Measurements from ENCODE around the gene EEA1. TPM values are rescaled to one million over a fixed set of nuclear protein-coding genes. Genes with fewer than 3 reads are reported as not detected.

EEA1 gene
- total and polyA plus RNA-seq, 2 of the 4 experiments (the other 2 are of a cell fraction), result 4.6 to 12.5 TPM

DNA sequence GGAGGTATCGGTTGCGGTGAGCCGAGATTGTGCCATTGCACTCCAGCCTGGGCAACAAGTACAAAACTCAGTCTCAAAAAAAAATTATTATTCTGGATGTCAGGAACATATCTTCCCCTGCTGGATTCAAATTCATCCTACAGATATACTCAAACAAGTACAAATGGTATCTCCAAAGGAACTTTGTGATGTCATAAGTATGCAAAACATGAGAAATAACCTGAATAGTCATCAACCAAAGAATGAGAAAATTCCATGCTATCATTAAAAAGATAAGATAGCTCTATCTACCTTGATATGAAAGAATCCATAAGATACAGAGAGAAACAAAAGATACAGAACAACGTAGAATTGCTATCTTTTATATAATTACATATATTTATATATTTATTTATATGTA, 67.7 kb downstream of the EEA1 start:
- BruUV-seq (replicated peaks), result no TSS peak
- H3K4me1 ChIP-seq (ENCODE audit: control insufficient read depth, insufficient read depth, low read length), result peaks cover 6% of the 10 kb centered on the region

More for the DNA sequence above, 67.7 kb downstream of the EEA1 start:
- H3K14ac ChIP-seq (replicated peaks; ENCODE audit: low read depth, low read length), result no peak overlapping the region
- H3K4me3 ChIP-seq (ENCODE audit: insufficient read depth, low read depth, low read length), result no peak overlapping the region
- no peak overlapping the region for H2AFZ ChIP-seq (replicated peaks; ENCODE audit: low read length, poor library complexity)
- no peak overlapping the region for H3K9ac ChIP-seq (ENCODE audit: low read depth, low read length)
- H3K27ac ChIP-seq (ENCODE audit: insufficient read depth, low read length), result no peak overlapping the region
- H3K4me2 ChIP-seq (ENCODE audit: low read depth, low read length), result no peak overlapping the region
- no peak overlapping the region for H2BK5ac ChIP-seq (ENCODE audit: low read depth, low read length, poor library complexity, severe bottlenecking)
- DNase-seq, result peak; percentile 14
- H2BK15ac ChIP-seq (ENCODE audit: low read depth, low read length), result no peak overlapping the region
- intact Hi-C loops (cut with micrococcal nuclease), result no loop called here
- in situ Hi-C loops (cut with MboI; ENCODE audit: low sequenced_read_pairs), result no loop called here
- H3K36me3 ChIP-seq (ENCODE audit: control insufficient read depth, insufficient read depth, low read length), result peaks cover 17% of the 10 kb centered on the region
- no peak overlapping the region for H4K5ac ChIP-seq (ENCODE audit: low read depth, low read length)
- H4K20me1 ChIP-seq (ENCODE audit: insufficient read depth, low read length), result no peaks in the 10 kb centered on the region
- no peak overlapping the region for H2AK9ac ChIP-seq (replicated peaks; ENCODE audit: low read depth, low read length, poor library complexity)
- no peak overlapping the region for H4K8ac ChIP-seq (ENCODE audit: low read depth in 2 of 2, low read length in 2 of 2)
- no peaks in the 10 kb centered on the region for H3K27me3 ChIP-seq (ENCODE audit: control insufficient read depth, insufficient read depth, low read length)
- ATAC-seq (ENCODE audit: low read depth), result no peak
- no peak overlapping the region for H2BK20ac ChIP-seq (ENCODE audit: low read depth, low read length)
- no CpG with 5 or more reads among the region's 4 CpGs for WGBS, 2 experiments (ENCODE audit: extremely low coverage in 2 of 2, insufficient read length in 1 of 2)
- no peak overlapping the region for H3K23ac ChIP-seq (ENCODE audit: low read depth, low read length)
- dilution Hi-C loops (cut with HindIII; ENCODE audit: low sequenced_read_pairs, unreplicated experiment), result no loop called here
- H3K9me3 ChIP-seq (ENCODE audit: control insufficient read depth, insufficient read depth, low read length), result no peaks in the 10 kb centered on the region
- H3K79me1 ChIP-seq (ENCODE audit: low read depth in 1 of 2, low read length in 2 of 2), result peaks cover 20 to 48% of the 10 kb centered on the region in 2 experiments
- H4K91ac ChIP-seq (ENCODE audit: insufficient read depth, low read depth, low read length), result no peak overlapping the region
- ChIA-PET CTCF (no interaction called here), POLR2A (ENCODE audit: unreplicated experiment) (no interaction called here)
- H3K18ac ChIP-seq (ENCODE audit: low read depth, low read length), result no peak overlapping the region
- TF ChIP-seq MXI1 (IDR thresholded peaks at IDR 0.05; ENCODE audit: borderline replicate concordance, low read depth, low read length), result no peak
- no peak for TF ChIP-seq RFX5 (IDR thresholded peaks at IDR 0.05; ENCODE audit: low read depth, low read length)
- TF ChIP-seq, protein P1, sequence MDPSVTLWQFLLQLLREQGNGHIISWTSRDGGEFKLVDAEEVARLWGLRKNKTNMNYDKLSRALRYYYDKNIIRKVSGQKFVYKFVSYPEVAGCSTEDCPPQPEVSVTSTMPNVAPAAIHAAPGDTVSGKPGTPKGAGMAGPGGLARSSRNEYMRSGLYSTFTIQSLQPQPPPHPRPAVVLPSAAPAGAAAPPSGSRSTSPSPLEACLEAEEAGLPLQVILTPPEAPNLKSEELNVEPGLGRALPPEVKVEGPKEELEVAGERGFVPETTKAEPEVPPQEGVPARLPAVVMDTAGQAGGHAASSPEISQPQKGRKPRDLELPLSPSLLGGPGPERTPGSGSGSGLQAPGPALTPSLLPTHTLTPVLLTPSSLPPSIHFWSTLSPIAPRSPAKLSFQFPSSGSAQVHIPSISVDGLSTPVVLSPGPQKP (IDR thresholded peaks at IDR 0.05; ENCODE audit: borderline replicate concordance, low read depth, low read length), result no peak
- TF ChIP-seq BHLHE40 (IDR thresholded peaks at IDR 0.05; ENCODE audit: low read depth, low read length), result no peak
- TF ChIP-seq CTCF (conservative IDR thresholded peaks at IDR 0.05; ENCODE audit: low read depth, low read length), result no peak
- TF ChIP-seq MAFK (IDR thresholded peaks at IDR 0.05; ENCODE audit: low read depth, low read length), result no peak
- TF ChIP-seq SMC3 (IDR thresholded peaks at IDR 0.05; ENCODE audit: low read depth, low read length), result no peak
- no peak for TF ChIP-seq CEBPB (IDR thresholded peaks at IDR 0.05; ENCODE audit: low read depth, low read length)
- no peak for TF ChIP-seq RCOR1 (IDR thresholded peaks at IDR 0.05; ENCODE audit: insufficient replicate concordance, low read length)
- TF ChIP-seq FOS (IDR thresholded peaks at IDR 0.05; ENCODE audit: low read depth, low read length), result no peak
- peaks cover 10% of the 10 kb centered on the region for H3K9me1 ChIP-seq (ENCODE audit: insufficient read depth, low read length)
- no peak overlapping the region for H3K56ac ChIP-seq (ENCODE audit: extremely low read depth, insufficient read depth, low read length)
- H3K4ac ChIP-seq (ENCODE audit: low read depth, low read length), result no peak overlapping the region
- no peak overlapping the region for H2AK5ac ChIP-seq (ENCODE audit: low read depth, low read length)
- no peak overlapping the region for H2BK120ac ChIP-seq (ENCODE audit: low read depth, low read length)
